Endodermal cell (in vitro differentiated cells): ENCODE measurements around the gene ACYP2. TPM values are rescaled to one million over a fixed set of nuclear protein-coding genes. Genes with fewer than 3 reads are reported as not detected.

Experiments used
- DNase-seq: peaks from one replicate; pipeline ENCODE4 v3.0.0-alpha.2; 2017
- H3K27ac ChIP-seq: 2 replicates; pipeline ENCODE4 v1.5.1; 2013; ENCODE audit warnings: mild to moderate bottlenecking, low read depth, low read length, moderate library complexity
- H3K27me3 ChIP-seq: 2 replicates; pipeline ENCODE4 v1.6.1; 2013; ENCODE audit warnings: mild to moderate bottlenecking, low read length, moderate library complexity; ENCODE audit not compliant: insufficient read depth, control insufficient read depth, poor library complexity, severe bottlenecking
- H3K36me3 ChIP-seq: 2 replicates; pipeline ENCODE4 v1.7.0; 2013; ENCODE audit warnings: mild to moderate bottlenecking, low read length, moderate library complexity; ENCODE audit not compliant: control insufficient read depth, insufficient read depth
- H3K4me1 ChIP-seq: one replicate; pipeline ENCODE4 v1.7.0; 2013; ENCODE audit warnings: low read length; ENCODE audit not compliant: control insufficient read depth, insufficient read depth
- H3K4me3 ChIP-seq: 2 replicates; pipeline ENCODE4 v1.5.1; 2013; ENCODE audit warnings: mild to moderate bottlenecking, low read length, moderate library complexity
- H3K9ac ChIP-seq: 2 replicates; pipeline ENCODE4 v1.6.1; 2013; ENCODE audit warnings: mild to moderate bottlenecking, low read length, moderate library complexity; ENCODE audit not compliant: poor library complexity, severe bottlenecking; ENCODE audit errors: extremely low read depth
- H3K9me3 ChIP-seq: 2 replicates; pipeline ENCODE4 v1.6.1; 2013; ENCODE audit warnings: mild to moderate bottlenecking, low read length, moderate library complexity; ENCODE audit not compliant: control insufficient read depth
- H3K27ac Mint-ChIP-seq: 2 replicates; pipeline ENCODE4 v1.8.0; 2020; ENCODE audit warnings: mixed read lengths
- H3K27me3 Mint-ChIP-seq: 2 replicates; pipeline ENCODE4 v1.8.0; 2021; ENCODE audit warnings: mild to moderate bottlenecking, mixed read lengths; ENCODE audit not compliant: insufficient read depth
- H3K36me3 Mint-ChIP-seq: 2 replicates; pipeline ENCODE4 v1.8.0; 2020; ENCODE audit warnings: low read depth, mixed read lengths
- H3K4me1 Mint-ChIP-seq: 2 replicates; pipeline ENCODE4 v1.8.0; 2020; ENCODE audit warnings: mixed read lengths
- H3K4me3 Mint-ChIP-seq: 2 replicates; pipeline ENCODE4 v1.8.0; 2020; ENCODE audit warnings: mild to moderate bottlenecking, moderate library complexity, mixed read lengths
- H3K9me3 Mint-ChIP-seq: 2 replicates; pipeline ENCODE4 v1.8.0; 2020; ENCODE audit warnings: mild to moderate bottlenecking, mixed read lengths
- WGBS, 2 experiments: methylation state at CpG; one replicate each; pipeline versions ENCODE4 v1.1.5 to v1.1.7; 2013; ENCODE audit warnings: missing lambda C conversion rate in 2 of 2, mixed read lengths in 1 of 2; ENCODE audit not compliant: insufficient coverage in 1 of 2, insufficient read length in 1 of 2; 5-methylcytosine and 5-hydroxymethylcytosine counted together
- total RNA-seq, 2 donors: library from RNA; stranded (reverse); fragmentation: NEBNext Ultra II Directional in 1 of 2; extraction: Animal tissue kit (Norgen Biotek cat#: 25700) in 1 of 2; gene quantifications; 2 replicates in 1 of 2; 3 replicates in 1 of 2; pipeline ENCODE4 v1.2.1, GENCODE V29; 2021
- TF ChIP-seq, protein P1 (sequence below): fragments of 200-600 bp; sonication (generic); conservative IDR thresholded peaks from 2 replicates; pipeline ENCODE4 v1.5.0; 2021; ENCODE audit warnings: antibody characterized with exemption, mild to moderate bottlenecking

Gene ACYP2
- total RNA-seq, 2 donors from 2014 or later: 7.4 to 8.6 TPM

DNA sequence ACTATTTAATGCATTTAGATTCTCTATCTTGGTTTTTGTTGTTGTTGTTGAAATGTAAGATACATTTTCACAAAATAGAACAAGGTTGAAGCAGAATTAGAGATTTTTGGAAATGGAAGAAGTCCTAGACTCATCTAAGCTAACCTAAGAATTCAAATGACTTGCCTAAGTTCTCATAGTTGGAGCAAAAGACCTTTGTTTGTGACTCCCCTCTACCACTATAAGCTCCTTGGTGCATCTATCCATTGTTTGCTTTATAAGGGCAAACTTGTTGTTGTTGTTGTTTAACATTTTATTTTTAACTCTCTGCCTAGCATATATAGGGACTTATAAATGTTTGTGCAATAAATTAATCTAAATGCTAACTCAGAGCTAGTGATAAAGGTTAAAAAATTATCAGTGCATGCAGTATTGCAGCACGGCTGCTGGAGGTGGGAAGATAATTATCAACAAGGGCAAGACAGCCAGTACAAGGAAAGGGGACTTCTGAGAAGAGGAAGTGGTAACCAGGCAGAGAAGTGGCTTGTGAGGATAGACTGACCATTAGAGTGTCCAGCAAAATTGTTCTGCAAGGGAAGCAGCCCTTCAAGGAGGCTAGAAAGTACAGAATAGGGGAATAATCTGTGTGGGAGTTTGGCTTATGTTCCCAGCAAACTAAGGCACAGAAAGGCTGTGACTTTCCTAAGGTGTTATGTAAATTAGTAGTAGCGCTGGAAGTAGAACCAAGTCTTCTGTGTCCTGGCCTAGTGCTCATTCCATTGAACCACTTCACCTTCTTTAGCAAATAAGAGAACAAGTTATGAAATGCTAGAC, 38.1 kb upstream of the ACYP2 start:
- Histone ChIP-seq H3K4me3 (no peak overlapping the region), H3K27ac (no peak overlapping the region), H3K9ac (no peak overlapping the region), H3K36me3 (no peaks in the 10 kb centered on the region), H3K27me3 (no peaks in the 10 kb centered on the region), H3K4me1 (peaks cover 2% of the 10 kb centered on the region), H3K9me3 (no peaks in the 10 kb centered on the region)
- Mint-ChIP-seq H3K4me3 (no peak overlapping the region), H3K27me3 (no peaks in the 10 kb centered on the region), H3K9me3 (no peaks in the 10 kb centered on the region), H3K27ac (no peak overlapping the region), H3K36me3 (no peaks in the 10 kb centered on the region), H3K4me1 (peaks cover 9% of the 10 kb centered on the region)
- no peak for DNase-seq
- TF ChIP-seq, protein P1, sequence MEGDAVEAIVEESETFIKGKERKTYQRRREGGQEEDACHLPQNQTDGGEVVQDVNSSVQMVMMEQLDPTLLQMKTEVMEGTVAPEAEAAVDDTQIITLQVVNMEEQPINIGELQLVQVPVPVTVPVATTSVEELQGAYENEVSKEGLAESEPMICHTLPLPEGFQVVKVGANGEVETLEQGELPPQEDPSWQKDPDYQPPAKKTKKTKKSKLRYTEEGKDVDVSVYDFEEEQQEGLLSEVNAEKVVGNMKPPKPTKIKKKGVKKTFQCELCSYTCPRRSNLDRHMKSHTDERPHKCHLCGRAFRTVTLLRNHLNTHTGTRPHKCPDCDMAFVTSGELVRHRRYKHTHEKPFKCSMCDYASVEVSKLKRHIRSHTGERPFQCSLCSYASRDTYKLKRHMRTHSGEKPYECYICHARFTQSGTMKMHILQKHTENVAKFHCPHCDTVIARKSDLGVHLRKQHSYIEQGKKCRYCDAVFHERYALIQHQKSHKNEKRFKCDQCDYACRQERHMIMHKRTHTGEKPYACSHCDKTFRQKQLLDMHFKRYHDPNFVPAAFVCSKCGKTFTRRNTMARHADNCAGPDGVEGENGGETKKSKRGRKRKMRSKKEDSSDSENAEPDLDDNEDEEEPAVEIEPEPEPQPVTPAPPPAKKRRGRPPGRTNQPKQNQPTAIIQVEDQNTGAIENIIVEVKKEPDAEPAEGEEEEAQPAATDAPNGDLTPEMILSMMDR: no peak
- 90 to 98% methylated on average over 2 of the region's 2 CpGs for WGBS, 2 experiments

DNA sequence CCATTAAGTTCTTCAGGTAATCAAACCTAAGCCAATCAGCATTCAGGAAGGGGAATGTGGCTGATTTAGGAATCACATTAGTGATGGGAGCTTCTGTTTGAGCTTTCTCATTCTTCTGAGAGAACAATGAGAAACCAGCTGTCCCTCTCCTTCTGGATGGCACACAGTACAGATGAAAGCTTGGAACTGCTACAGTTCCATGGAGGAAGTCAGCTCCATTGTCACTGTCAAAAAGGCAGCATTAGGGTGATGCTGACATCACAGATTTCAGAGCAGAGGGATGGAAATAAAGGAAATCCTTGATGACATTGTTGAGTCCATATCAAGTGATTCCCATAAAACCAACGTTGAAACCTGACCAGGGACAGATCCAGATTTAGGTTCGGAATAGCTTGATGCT, 36.1 kb upstream of the ACYP2 start:
- H3K36me3 ChIP-seq: no peaks in the 10 kb centered on the region
- peaks cover 9% of the 10 kb centered on the region for H3K4me1 Mint-ChIP-seq
- no peak overlapping the region for H3K4me3 ChIP-seq
- no peaks in the 10 kb centered on the region for H3K27me3 ChIP-seq
- DNase-seq: no peak
- TF ChIP-seq, protein P1: no peak
- no peaks in the 10 kb centered on the region for H3K9me3 ChIP-seq
- H3K4me3 Mint-ChIP-seq: no peak overlapping the region
- no peaks in the 10 kb centered on the region for H3K27me3 Mint-ChIP-seq
- H3K36me3 Mint-ChIP-seq: no peaks in the 10 kb centered on the region
- no peak overlapping the region for H3K27ac Mint-ChIP-seq
- no peaks in the 10 kb centered on the region for H3K9me3 Mint-ChIP-seq
- WGBS, 2 experiments: 90 to 100% methylated on average over 2 of the region's 2 CpGs
- H3K27ac ChIP-seq: no peak overlapping the region
- H3K4me1 ChIP-seq: peaks cover 2% of the 10 kb centered on the region
- no peak overlapping the region for H3K9ac ChIP-seq

DNA sequence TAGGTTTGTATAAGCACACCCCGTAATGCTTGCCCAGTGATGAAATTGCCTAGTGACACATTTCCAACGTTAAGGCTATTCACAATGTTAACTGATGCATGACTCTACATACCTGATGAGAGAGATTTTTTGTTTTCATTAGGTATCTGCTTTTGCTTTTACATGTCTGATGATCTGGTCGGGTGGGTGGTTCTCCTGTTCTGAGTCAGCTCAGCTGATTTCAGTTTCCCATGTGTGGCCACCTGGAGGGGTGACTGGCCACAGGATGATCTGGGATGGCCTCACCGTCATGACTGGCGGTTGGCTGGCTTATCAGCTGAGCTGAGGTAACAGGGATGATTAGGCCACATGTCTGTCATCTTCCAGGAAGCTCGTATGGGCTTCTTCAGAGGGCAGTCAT, 33.8 kb upstream of the ACYP2 start:
- Mint-ChIP-seq H3K4me3 (no peak overlapping the region), H3K9me3 (no peaks in the 10 kb centered on the region), H3K36me3 (no peaks in the 10 kb centered on the region), H3K27me3 (no peaks in the 10 kb centered on the region), H3K27ac (no peak overlapping the region), H3K4me1 (peaks cover 13% of the 10 kb centered on the region)
- Histone ChIP-seq H3K27me3 (no peaks in the 10 kb centered on the region), H3K27ac (no peak overlapping the region), H3K4me1 (peaks cover 2% of the 10 kb centered on the region), H3K36me3 (no peaks in the 10 kb centered on the region), H3K9me3 (no peaks in the 10 kb centered on the region), H3K4me3 (no peak overlapping the region), H3K9ac (no peak overlapping the region)
- DNase-seq: no peak
- TF ChIP-seq, protein P1: no peak
- 87 to 93% methylated on average over 5 to 6 of the region's 6 CpGs for WGBS, 2 experiments
